MM.1S (cell line): ENCODE data around the gene ATP11B.

Experiments
- DNase-seq: peaks from one replicate; pipeline ENCODE4 v3.0.0-alpha.2; 2015
- H2AFZ ChIP-seq: fragments of 300-600 bp; sonication (generic); 2 replicates; pipeline ENCODE4 v1.6.0; 2016; ENCODE audit warnings: antibody characterized with exemption, low read length
- H3F3A ChIP-seq: fragments of 300-600 bp; sonication (generic); 2 replicates; pipeline ENCODE4 v1.6.1; 2016; ENCODE audit warnings: mild to moderate bottlenecking, antibody characterized with exemption, low read length, moderate library complexity, mixed read lengths; ENCODE audit not compliant: insufficient read depth
- H3K27ac ChIP-seq: fragments of 300-600 bp; sonication (generic); 2 replicates; pipeline ENCODE4 v1.5.1; 2016; ENCODE audit warnings: mild to moderate bottlenecking, low read length
- H3K27me3 ChIP-seq: fragments of 300-600 bp; sonication (generic); replicated peaks from 2 replicates; pipeline ENCODE4 v1.6.0; 2016; ENCODE audit warnings: low read length; ENCODE audit not compliant: insufficient read depth
- H3K36me3 ChIP-seq: fragments of 300-600 bp; sonication (generic); replicated peaks from 2 replicates; pipeline ENCODE4 v1.6.1; 2016; ENCODE audit warnings: mild to moderate bottlenecking, low read length, mixed read lengths; ENCODE audit not compliant: insufficient read depth
- H3K4me1 ChIP-seq: fragments of 300-600 bp; sonication (generic); 2 replicates; pipeline ENCODE4 v1.6.1; 2016; ENCODE audit warnings: low read length, mixed read lengths
- H3K4me2 ChIP-seq: fragments of 300-600 bp; sonication (generic); 2 replicates; pipeline ENCODE4 v1.6.0; 2016; ENCODE audit warnings: low read depth, low read length
- H3K4me3 ChIP-seq: fragments of 300-600 bp; sonication (generic); 2 replicates; pipeline ENCODE4 v1.5.1; 2016; ENCODE audit warnings: low read length, mixed read lengths
- H3K79me2 ChIP-seq: fragments of 300-600 bp; sonication (generic); 2 replicates; pipeline ENCODE4 v1.6.1; 2016; ENCODE audit warnings: mixed run types, low read length, mixed read lengths
- H3K9ac ChIP-seq: fragments of 300-600 bp; sonication (generic); 2 replicates; pipeline ENCODE4 v1.6.1; 2016; ENCODE audit warnings: low read length, mixed read lengths
- H3K9me2 ChIP-seq: fragments of 300-600 bp; sonication (generic); replicated peaks from 2 replicates; pipeline ENCODE4 v1.6.1; 2016; ENCODE audit warnings: mild to moderate bottlenecking, low read length, mixed read lengths; ENCODE audit not compliant: insufficient read depth
- H3K9me3 ChIP-seq: fragments of 300-600 bp; sonication (generic); replicated peaks from 2 replicates; pipeline ENCODE4 v1.6.1; 2016; ENCODE audit warnings: mild to moderate bottlenecking, low read length, mixed read lengths; ENCODE audit not compliant: insufficient read depth
- H4K20me1 ChIP-seq: fragments of 300-600 bp; sonication (generic); 2 replicates; pipeline ENCODE4 v1.6.1; 2016; ENCODE audit warnings: mild to moderate bottlenecking, low read length, moderate library complexity, mixed read lengths; ENCODE audit not compliant: insufficient read depth
- EZH2 ChIP-seq: fragments of 300-600 bp; sonication (generic); optimal IDR thresholded peaks from 2 replicates; pipeline ENCODE3; 2017; ENCODE audit warnings: low read depth, mild to moderate bottlenecking, antibody characterized with exemption, low read length, mixed read lengths
- EZH2phosphoT487 ChIP-seq: fragments of 300-600 bp; sonication (generic); IDR thresholded peaks from 2 replicates; pipeline ENCODE4 v1.6.1; 2018; ENCODE audit warnings: antibody characterized with exemption, low read length
- TF ChIP-seq, protein P1 (sequence below): fragments of 300-600 bp; sonication (generic); IDR thresholded peaks from 2 replicates; pipeline ENCODE4 v1.5.1; 2016; ENCODE audit warnings: antibody characterized with exemption, low read length, mixed read lengths

The ATP11B gene

DNA sequence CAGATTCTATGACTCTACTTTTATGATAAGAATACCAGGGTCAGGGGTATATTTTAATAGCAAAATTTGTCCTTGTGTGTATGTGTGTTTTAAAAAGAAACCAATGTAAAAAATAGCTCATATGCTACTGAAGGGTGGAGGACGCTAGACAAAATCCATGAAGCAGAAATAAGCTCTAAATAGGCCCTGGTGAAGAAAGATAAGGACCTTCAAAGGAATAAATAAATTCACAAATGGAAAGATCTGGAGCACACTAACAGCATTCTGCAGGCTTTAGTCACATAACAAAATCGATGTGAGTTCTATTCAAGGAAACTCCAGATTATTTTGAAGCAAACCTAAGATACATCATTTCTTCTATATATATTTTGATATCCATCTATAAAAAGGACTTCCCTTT lies 27.2 kb upstream of the ATP11B start:
- H3K79me2 ChIP-seq = no peaks in the 10 kb centered on the region
- no peak overlapping the region for H2AFZ ChIP-seq
- H3K9me2 ChIP-seq = no peaks in the 10 kb centered on the region
- H3F3A ChIP-seq = no peaks in the 10 kb centered on the region
- TF ChIP-seq, protein P1, sequence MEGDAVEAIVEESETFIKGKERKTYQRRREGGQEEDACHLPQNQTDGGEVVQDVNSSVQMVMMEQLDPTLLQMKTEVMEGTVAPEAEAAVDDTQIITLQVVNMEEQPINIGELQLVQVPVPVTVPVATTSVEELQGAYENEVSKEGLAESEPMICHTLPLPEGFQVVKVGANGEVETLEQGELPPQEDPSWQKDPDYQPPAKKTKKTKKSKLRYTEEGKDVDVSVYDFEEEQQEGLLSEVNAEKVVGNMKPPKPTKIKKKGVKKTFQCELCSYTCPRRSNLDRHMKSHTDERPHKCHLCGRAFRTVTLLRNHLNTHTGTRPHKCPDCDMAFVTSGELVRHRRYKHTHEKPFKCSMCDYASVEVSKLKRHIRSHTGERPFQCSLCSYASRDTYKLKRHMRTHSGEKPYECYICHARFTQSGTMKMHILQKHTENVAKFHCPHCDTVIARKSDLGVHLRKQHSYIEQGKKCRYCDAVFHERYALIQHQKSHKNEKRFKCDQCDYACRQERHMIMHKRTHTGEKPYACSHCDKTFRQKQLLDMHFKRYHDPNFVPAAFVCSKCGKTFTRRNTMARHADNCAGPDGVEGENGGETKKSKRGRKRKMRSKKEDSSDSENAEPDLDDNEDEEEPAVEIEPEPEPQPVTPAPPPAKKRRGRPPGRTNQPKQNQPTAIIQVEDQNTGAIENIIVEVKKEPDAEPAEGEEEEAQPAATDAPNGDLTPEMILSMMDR = no peak
- no peak for TF ChIP-seq EZH2phosphoT487
- TF ChIP-seq EZH2 = no peak
- no peaks in the 10 kb centered on the region for H3K4me1 ChIP-seq
- H3K4me3 ChIP-seq = no peak overlapping the region
- no peaks in the 10 kb centered on the region for H4K20me1 ChIP-seq
- H3K9me3 ChIP-seq = no peaks in the 10 kb centered on the region
- no peaks in the 10 kb centered on the region for H3K27me3 ChIP-seq
- H3K9ac ChIP-seq = no peak overlapping the region
- H3K4me2 ChIP-seq = no peak overlapping the region
- no peaks in the 10 kb centered on the region for H3K36me3 ChIP-seq
- no peak for DNase-seq
- H3K27ac ChIP-seq = no peak overlapping the region

DNA sequence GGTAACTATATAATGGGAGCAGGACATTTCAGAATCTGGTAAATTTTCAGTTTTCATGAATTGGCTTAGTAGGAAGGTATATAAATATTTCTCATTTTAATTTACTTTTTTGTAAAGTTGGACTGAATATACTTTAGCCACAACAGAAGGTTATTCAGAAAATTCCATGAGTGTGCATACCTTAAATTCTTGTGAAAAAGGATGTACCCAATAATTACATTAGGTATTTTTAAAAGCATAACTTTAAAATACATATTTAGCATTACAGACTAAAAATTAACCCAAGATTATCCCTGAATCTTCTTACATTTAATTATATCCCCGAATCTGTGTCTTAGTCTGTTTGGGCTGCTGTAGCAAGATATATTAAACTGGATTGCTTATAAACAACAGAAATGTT lies 24.9 kb upstream of the ATP11B start:
- no peak overlapping the region for H3K4me3 ChIP-seq
- no peaks in the 10 kb centered on the region for H4K20me1 ChIP-seq
- H3K4me1 ChIP-seq = no peaks in the 10 kb centered on the region
- no peak overlapping the region for H3K27ac ChIP-seq
- no peaks in the 10 kb centered on the region for H3K79me2 ChIP-seq
- TF ChIP-seq, protein P1 = no peak
- TF ChIP-seq EZH2 (no peak), EZH2phosphoT487 (no peak)
- H3K9ac ChIP-seq = no peak overlapping the region
- H3K4me2 ChIP-seq = no peak overlapping the region
- no peak overlapping the region for H2AFZ ChIP-seq
- no peak for DNase-seq
- no peaks in the 10 kb centered on the region for H3K27me3 ChIP-seq
- H3F3A ChIP-seq = no peaks in the 10 kb centered on the region
- no peaks in the 10 kb centered on the region for H3K9me2 ChIP-seq
- H3K9me3 ChIP-seq = no peaks in the 10 kb centered on the region
- no peaks in the 10 kb centered on the region for H3K36me3 ChIP-seq

DNA sequence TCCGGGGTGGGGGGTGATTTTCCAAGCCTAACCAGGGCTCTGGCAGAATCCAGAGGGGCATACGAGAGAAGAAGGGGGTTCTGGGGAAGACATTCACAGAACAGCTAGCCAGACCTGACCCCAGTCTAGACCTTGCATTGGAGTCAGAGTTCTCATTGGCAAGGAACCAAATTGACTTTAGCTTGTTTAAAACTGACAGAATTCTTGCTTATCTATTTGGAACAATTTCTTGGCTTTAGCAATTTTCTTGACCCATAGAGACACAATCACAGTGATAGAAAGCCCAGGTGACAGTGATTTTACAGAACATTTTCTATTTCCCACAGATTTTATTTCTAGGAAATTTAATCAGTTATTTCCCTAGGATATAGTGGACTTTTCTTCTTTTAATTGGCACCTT lies 23.6 kb upstream of the ATP11B start:
- H3K4me1 ChIP-seq = no peaks in the 10 kb centered on the region

More for the DNA sequence above, 23.6 kb upstream of the ATP11B start:
- DNase-seq = no peak
- Histone ChIP-seq H3K9me2 (no peaks in the 10 kb centered on the region), H3K27me3 (no peaks in the 10 kb centered on the region), H4K20me1 (no peaks in the 10 kb centered on the region), H3K4me2 (no peak overlapping the region), H3K9me3 (no peaks in the 10 kb centered on the region), H2AFZ (no peak overlapping the region), H3K36me3 (no peaks in the 10 kb centered on the region), H3F3A (no peaks in the 10 kb centered on the region), H3K4me3 (no peak overlapping the region), H3K9ac (no peak overlapping the region), H3K79me2 (no peaks in the 10 kb centered on the region), H3K27ac (no peak overlapping the region)
- no peak for TF ChIP-seq EZH2phosphoT487
- no peak for TF ChIP-seq EZH2
- TF ChIP-seq, protein P1 = no peak
